Measurements from ENCODE around the gene HHIP. TPM values are rescaled to one million over a fixed set of nuclear protein-coding genes. Genes with fewer than 3 reads are reported as not detected.

HHIP gene
- 4.4 TPM for total RNA-seq

GRCh38 chr4:144645631-144646522 lies at the start of gene HHIP:
Gene HHIP (plus strand): TSS chr4:144646156. CDS start chr4:144646676, 520 bp downstream.
- DNase-seq = peak; percentile 85

- DNase-seq = no peak
These were observed 48.8 kb upstream of the HHIP start for GRCh38 chr4:144597171-144597570.

- DNase-seq = no peak
These were observed 46.3 kb upstream of the HHIP start for GRCh38 chr4:144599621-144600020.

- no peak for DNase-seq
These were observed 34.1 kb upstream of the HHIP start for GRCh38 chr4:144611850-144612249.

GRCh38 chr4:144614850-144615585 lies 30.9 kb upstream of the HHIP start:
- DNase-seq = no peak

GRCh38 chr4:144621681-144622080 lies 24.3 kb upstream of the HHIP start:
- no peak for DNase-seq

GRCh38 chr4:144627663-144628076 lies 18.3 kb upstream of the HHIP start:
- DNase-seq = no peak

GRCh38 chr4:144633215-144633614 lies 12.7 kb upstream of the HHIP start:
- no peak for DNase-seq

GRCh38 chr4:144634978-144635747 lies 10.8 kb upstream of the HHIP start:
- no peak for DNase-seq

- no peak for DNase-seq
These were observed 1.4 kb upstream of the HHIP start for GRCh38 chr4:144644368-144645101.

- DNase-seq = peak; percentile 56
These were observed 790 bp upstream of the HHIP start for GRCh38 chr4:144645102-144645630.

GRCh38 chr4:144646523-144647094 lies 653 bp downstream of the HHIP start:
- DNase-seq = peak; percentile 62

- peak; percentile 69 for DNase-seq
These were observed 1.2 kb downstream of the HHIP start for GRCh38 chr4:144647095-144647561.

GRCh38 chr4:144647590-144647989 lies 1.6 kb downstream of the HHIP start:
- peak; percentile 22 for DNase-seq

GRCh38 chr4:144648042-144648441 lies 2.1 kb downstream of the HHIP start:
- peak; percentile 46 for DNase-seq

- peak; percentile 42 for DNase-seq
These were observed 3.7 kb downstream of the HHIP start for GRCh38 chr4:144649646-144650045.

- no peak for DNase-seq
These were observed 4.5 kb downstream of the HHIP start for GRCh38 chr4:144650311-144651005.

GRCh38 chr4:144653781-144654545 lies 8.0 kb downstream of the HHIP start:
- no peak for DNase-seq

- DNase-seq = no peak
These were observed 9.5 kb downstream of the HHIP start for GRCh38 chr4:144655491-144655890.

- peak; percentile 79 for DNase-seq
These were observed 10.9 kb downstream of the HHIP start for GRCh38 chr4:144656850-144657249.

Data from tongue (tissue), 2 donors.